GM12878 (cell line): ENCODE measurements around the gene MRPL49. TPM values are rescaled to one million over a fixed set of nuclear protein-coding genes. Genes with fewer than 3 reads are reported as not detected.

Experiments
- ATAC-seq: fragments of 200-7000 bp; cut with Tn5 transposase; 3 replicates; pipeline ENCODE4 v1.9.1; 2020; ENCODE audit warnings: mild to moderate bottlenecking, moderate library complexity
- BruUV-seq: library from RNA; stranded (reverse); fragments of 400-500 nt; replicated peaks from 2 replicates; lab custom pipeline; 2021; lab: Mats Ljungman, UMichigan
- CTCF ChIA-PET: fragments of 300-600 bp; sonication (Branson Sonifier 250); formaldehyde crosslinking; extraction: SDS; loops from one replicate; lab custom pipeline; 2021; ENCODE audit warnings: inconsistent platforms; lab: Yijun Ruan, JAX
- POLR2A ChIA-PET: fragments of 350-600 bp; formaldehyde crosslinking; extraction: SDS; loops from one replicate; lab custom pipeline; 2021; ENCODE audit warnings: inconsistent platforms; lab: Charles Lee
- RAD21 ChIA-PET: fragments of 300-600 bp; sonication (Branson Sonifier 250); formaldehyde crosslinking; loops from one replicate; lab custom pipeline; 2023; ENCODE audit warnings: antibody characterized with exemption; ENCODE audit not compliant: unreplicated experiment; lab: Charles Lee
- SMC1A ChIA-PET: fragments of 300-600 bp; sonication (Branson Sonifier 250); formaldehyde crosslinking; loops from one replicate; lab custom pipeline; 2023; ENCODE audit not compliant: unreplicated experiment, uncharacterized antibody; lab: Charles Lee
- DNase-seq: peaks from one replicate; pipeline ENCODE4 v3.0.0-alpha.2; 2011; ENCODE audit warnings: low read depth, low spot score
- FAIRE-seq: peaks from 3 replicates; lab custom pipeline; 2011; peaks lifted over from hg19 to GRCh38; lab: Jason Lieb, UNC
- H2AFZ ChIP-seq: 2 replicates; pipeline ENCODE4 v1.6.0; 2011; ENCODE audit warnings: low read depth, low read length, control low read depth; ENCODE audit not compliant: control insufficient read depth
- H3K27ac ChIP-seq: 2 replicates; pipeline ENCODE4 v1.5.1; 2011; ENCODE audit warnings: control low read depth; ENCODE audit not compliant: control insufficient read depth, insufficient read depth
- H3K27me3 ChIP-seq, 2 experiments: replicated peaks in 1 of 2; 2 replicates each; pipeline versions ENCODE4 v1.6.0 to v1.6.1; 2011; ENCODE audit warnings: low read length in 1 of 2; ENCODE audit not compliant: control insufficient read depth in 2 of 2, insufficient read depth in 2 of 2
- H3K36me3 ChIP-seq, 2 experiments: 2 replicates each; pipeline ENCODE4 v1.5.1; 2011; ENCODE audit warnings: low read length in 1 of 2; ENCODE audit not compliant: control insufficient read depth in 2 of 2, insufficient read depth in 2 of 2
- H3K4me1 ChIP-seq: 2 replicates; pipeline ENCODE4 v1.6.1; 2011; ENCODE audit warnings: mild to moderate bottlenecking, low read length, moderate library complexity, mixed read lengths; ENCODE audit not compliant: control insufficient read depth, insufficient read depth
- H3K4me2 ChIP-seq: 2 replicates; pipeline ENCODE4 v1.6.0; 2011; ENCODE audit warnings: control low read depth; ENCODE audit not compliant: control insufficient read depth, insufficient read depth
- H3K4me3 ChIP-seq: fragments of 200-600 bp; sonication (generic); 2 replicates; pipeline ENCODE4 v1.5.1; 2016
- H3K79me2 ChIP-seq: 2 replicates; pipeline ENCODE4 v1.6.0; 2011; ENCODE audit warnings: low read length; ENCODE audit not compliant: control insufficient read depth, insufficient read depth
- H3K9ac ChIP-seq: 2 replicates; pipeline ENCODE4 v1.8.0; 2011; ENCODE audit warnings: low read length, control low read depth, mixed read lengths; ENCODE audit not compliant: control insufficient read depth, insufficient read depth
- H3K9me3 ChIP-seq: replicated peaks from 3 replicates; pipeline ENCODE4 v1.5.1; 2011; ENCODE audit warnings: mild to moderate bottlenecking, low read length; ENCODE audit not compliant: control insufficient read depth, insufficient read depth
- H4K20me1 ChIP-seq: 2 replicates; pipeline ENCODE4 v1.6.0; 2011; ENCODE audit not compliant: control insufficient read depth, insufficient read depth
- CREB1 ChIP-seq: IDR thresholded peaks from 2 replicates; pipeline ENCODE4 v1.6.1; 2012; ENCODE audit warnings: low read depth, mild to moderate bottlenecking, inconsistent platforms
- HDGF ChIP-seq: fragments of 450-650 bp; IDR thresholded peaks from 2 replicates; pipeline ENCODE4 v1.6.1; 2016; ENCODE audit warnings: antibody characterized with exemption
- IKZF2 ChIP-seq, 2 experiments: fragments of 450-650 bp; IDR thresholded peaks; 2 replicates each; pipeline ENCODE4 v1.6.1; 2017; ENCODE audit warnings: mild to moderate bottlenecking in 2 of 2, moderate library complexity in 2 of 2
- NBN ChIP-seq: fragments of 450-650 bp; IDR thresholded peaks from 2 replicates; pipeline ENCODE4 v1.6.1; 2016
- POLR2A ChIP-seq: IDR thresholded peaks from 2 replicates; pipeline ENCODE4 v1.6.1; 2011; ENCODE audit warnings: low read depth, mild to moderate bottlenecking, low read length
- RAD21 ChIP-seq: IDR thresholded peaks from 2 replicates; pipeline ENCODE4 v1.6.1; 2011; ENCODE audit warnings: mild to moderate bottlenecking, low read depth, low read length, moderate library complexity; ENCODE audit not compliant: insufficient read depth
- RB1 ChIP-seq: fragments of 450-650 bp; formaldehyde crosslinking; IDR thresholded peaks from 2 replicates; pipeline ENCODE4 v1.6.1; 2017; ENCODE audit warnings: mild to moderate bottlenecking, borderline replicate concordance
- RUNX3 ChIP-seq: IDR thresholded peaks from 2 replicates; pipeline ENCODE4 v1.6.1; 2012; ENCODE audit warnings: low read length, inconsistent platforms
- SMC3 ChIP-seq: IDR thresholded peaks from 2 replicates; pipeline ENCODE4 v1.6.1; 2011; ENCODE audit warnings: low read length, improper control_type of control experiment, borderline replicate concordance
- WRNIP1 ChIP-seq: IDR thresholded peaks from 2 replicates; pipeline ENCODE4 v1.6.1; 2011; ENCODE audit warnings: low read depth, low read length, improper control_type of control experiment, borderline replicate concordance
- YY1 ChIP-seq: IDR thresholded peaks from 2 replicates; pipeline ENCODE4 v1.6.1; 2011; ENCODE audit warnings: low read depth, mild to moderate bottlenecking, low read length
- WGBS: methylation state at CpG from one replicate; pipeline ENCODE4 v1.1.6; 2016; ENCODE audit warnings: low lambda C conversion rate; ENCODE audit not compliant: insufficient replicate concordance, insufficient coverage; ENCODE audit errors: missing lambda C conversion rate; 5-methylcytosine and 5-hydroxymethylcytosine counted together
- in situ Hi-C: fragments of 300-500 bp; cut with MboI; formaldehyde crosslinking; loops from 9 replicates; pipeline ENCODE4 v1.14.3; 2018; ENCODE audit warnings: mixed read lengths
- intact Hi-C: fragments of 100-400 bp; cut with micrococcal nuclease; formaldehyde crosslinking; loops from one replicate; pipeline ENCODE4 v1.14.2; 2022; ENCODE audit not compliant: unreplicated experiment
- polyA plus RNA-seq, 11 experiments: library from polyadenylated mRNA; depleted of rRNA in 4 of 11; unstranded in 6 of 11; stranded (reverse) in 5 of 11; fragments of >200 nt; fragmentation: Nextera tagmentation in 4 of 11; fragmentation: Illumina TruSeq in 1 of 11; extraction: Ambion mirVana in 4 of 11; extraction: Trizol in 1 of 11; gene quantifications; 1 replicate in 1 of 11; 2 replicates in 10 of 11; pipeline versions ENCODE4 v1.2.1 to v1.2.3, GENCODE V29; 2011 to 2016; ENCODE audit warnings: inconsistent platforms in 2 of 11, missing spikeins in 2 of 11, low read depth in 1 of 11
- total RNA-seq, 4 experiments: library from RNA; depleted of rRNA in 3 of 4; stranded (reverse); fragments of >200 nt in 3 of 4; fragmentation: Illumina TruSeq in 1 of 4; extraction: Trizol in 1 of 4; gene quantifications; 2 replicates each; pipeline versions ENCODE4 v1.2.1 to v1.2.3, GENCODE V29; 2013 to 2021
- TF ChIP-seq, protein P1 (sequence below), 3 experiments: IDR thresholded peaks in 2 of 3; conservative IDR thresholded peaks in 1 of 3; 2 replicates each; pipeline ENCODE4 v1.5.1; 2011; ENCODE audit warnings: low read depth in 3 of 3, low read length in 3 of 3, mild to moderate bottlenecking in 3 of 3, control low read depth in 2 of 3, moderate library complexity in 2 of 3, inconsistent platforms in 1 of 3, mixed read lengths in 1 of 3; ENCODE audit not compliant: control insufficient read depth in 2 of 3, insufficient read depth in 1 of 3; ENCODE audit errors: extremely low read depth in 1 of 3
- TF ChIP-seq, protein P2 (sequence below): IDR thresholded peaks from 2 replicates; pipeline ENCODE4 v1.6.1; 2012; ENCODE audit warnings: mild to moderate bottlenecking, low read depth, low read length
- TF ChIP-seq, protein P3 (sequence below): fragments of 450-650 bp; IDR thresholded peaks from 2 replicates; pipeline ENCODE4 v1.6.1; 2017; ENCODE audit warnings: low read depth, mild to moderate bottlenecking, moderate library complexity

MRPL49 gene
- total and polyA plus RNA-seq, 10 of the 15 experiments (the other 5 are each of a cell fraction or from before 2014, with no cell fraction given): 42.0 to 116 (median 71.7) TPM

DNA sequence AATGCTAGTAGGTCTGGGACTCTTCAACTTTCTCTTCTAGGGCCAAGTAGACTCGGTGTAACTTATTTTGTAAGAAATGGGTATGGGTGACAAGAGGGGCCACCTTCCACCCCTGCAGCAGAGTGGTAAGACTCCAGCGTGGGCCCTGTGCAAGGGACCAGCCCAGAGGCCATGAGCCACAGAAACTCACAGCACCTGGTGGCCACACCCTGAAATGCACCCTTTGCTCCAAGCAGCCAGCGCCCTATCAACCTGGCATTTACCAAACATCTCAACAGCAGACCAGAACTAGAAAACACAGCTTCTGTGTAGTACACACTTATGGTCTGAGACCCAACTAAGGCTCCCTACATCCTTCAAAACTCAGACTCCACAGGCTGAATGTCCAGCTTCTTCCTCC is 44.0 kb upstream of the MRPL49 start:
- ChIA-PET RAD21 (interaction anchor here (0.8 to 3.0 kb wide), 4 partner anchors 16 to 65 kb away, joined by 3 to 8 read pairs (median 4); partner anchors contain the start of genes ARL2 and SAC3D1), SMC1A (interaction anchor here (0.7 to 2.3 kb wide), 5 partner anchors 9 to 64 kb away, joined by 3 to 9 read pairs (median 3); partner anchors contain the start of genes ARL2 and SAC3D1), CTCF (interaction anchor here (0.6 to 1.4 kb wide), 13 partner anchors 10 to 197 kb away, joined by 3 to 9 read pairs (median 3); partner anchors contain the start of gene ARL2), POLR2A (interaction anchor here (0.9 to 2.2 kb wide), 6 partner anchors 9 to 57 kb away, joined by 3 to 7 read pairs (median 4); no protein-coding TSS in a partner anchor)
- H4K20me1 ChIP-seq: no peaks in the 10 kb centered on the region
- H3K27me3 ChIP-seq: no peaks in the 10 kb centered on the region
- TSS peak; percentile 1 for BruUV-seq
- no peak for FAIRE-seq
- no peak for DNase-seq
- H3K4me2 ChIP-seq: peak overlapping the region; percentile 67
- peak overlapping the region; percentile 27 for H3K9ac ChIP-seq
- in situ Hi-C loops: no loop called here
- intact Hi-C loops: loop anchor here (1.0 to 5.0 kb wide), 3 partner anchors 36 to 64 kb away; partner anchors contain the start of genes ARL2, SAC3D1 and SNX15
- peaks cover 5 to 13% of the 10 kb centered on the region in 2 experiments; a peak in 3 of 4 replicates for H3K36me3 ChIP-seq
- H3K27ac ChIP-seq: peak overlapping the region; percentile 66
- 49% methylated on average over 3 of the region's 3 CpGs for whole genome bisulfite sequencing
- H3K79me2 ChIP-seq: peaks cover 49% of the 10 kb centered on the region
- TF ChIP-seq RB1 (0 out of 2 replicates have a peak, but pooled peaks have one; percentile 18), IKZF2 (IDR thresholded peaks at IDR 0.05) (no peak), YY1 (peak; percentile 64), CREB1 (0 out of 2 replicates have a peak, but pooled peaks have one; percentile 24), SMC3 (peak; percentile 83), RAD21 (peak; percentile 70), HDGF (no peak), NBN (peak; percentile 56; the same call in 1 of the 2 replicates), POLR2A (peak; percentile 44; the same call in 1 of the 2 replicates), RUNX3 (peak; percentile 53; the same call in 1 of the 2 replicates), WRNIP1 (0 out of 2 replicates have a peak, but pooled peaks have one; percentile 57)
- TF ChIP-seq, protein P1, sequence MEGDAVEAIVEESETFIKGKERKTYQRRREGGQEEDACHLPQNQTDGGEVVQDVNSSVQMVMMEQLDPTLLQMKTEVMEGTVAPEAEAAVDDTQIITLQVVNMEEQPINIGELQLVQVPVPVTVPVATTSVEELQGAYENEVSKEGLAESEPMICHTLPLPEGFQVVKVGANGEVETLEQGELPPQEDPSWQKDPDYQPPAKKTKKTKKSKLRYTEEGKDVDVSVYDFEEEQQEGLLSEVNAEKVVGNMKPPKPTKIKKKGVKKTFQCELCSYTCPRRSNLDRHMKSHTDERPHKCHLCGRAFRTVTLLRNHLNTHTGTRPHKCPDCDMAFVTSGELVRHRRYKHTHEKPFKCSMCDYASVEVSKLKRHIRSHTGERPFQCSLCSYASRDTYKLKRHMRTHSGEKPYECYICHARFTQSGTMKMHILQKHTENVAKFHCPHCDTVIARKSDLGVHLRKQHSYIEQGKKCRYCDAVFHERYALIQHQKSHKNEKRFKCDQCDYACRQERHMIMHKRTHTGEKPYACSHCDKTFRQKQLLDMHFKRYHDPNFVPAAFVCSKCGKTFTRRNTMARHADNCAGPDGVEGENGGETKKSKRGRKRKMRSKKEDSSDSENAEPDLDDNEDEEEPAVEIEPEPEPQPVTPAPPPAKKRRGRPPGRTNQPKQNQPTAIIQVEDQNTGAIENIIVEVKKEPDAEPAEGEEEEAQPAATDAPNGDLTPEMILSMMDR (IDR thresholded peaks at IDR 0.05 in 2 of 3, conservative IDR thresholded peaks at IDR 0.05 in 1 of 3; ENCODE audit: control insufficient read depth in 2 of 3, extremely low read depth in 1 of 3, insufficient read depth in 1 of 3, low read depth in 3 of 3, low read length in 3 of 3): peak; percentile 83 to 91 (median 87)
- TF ChIP-seq, protein P2, sequence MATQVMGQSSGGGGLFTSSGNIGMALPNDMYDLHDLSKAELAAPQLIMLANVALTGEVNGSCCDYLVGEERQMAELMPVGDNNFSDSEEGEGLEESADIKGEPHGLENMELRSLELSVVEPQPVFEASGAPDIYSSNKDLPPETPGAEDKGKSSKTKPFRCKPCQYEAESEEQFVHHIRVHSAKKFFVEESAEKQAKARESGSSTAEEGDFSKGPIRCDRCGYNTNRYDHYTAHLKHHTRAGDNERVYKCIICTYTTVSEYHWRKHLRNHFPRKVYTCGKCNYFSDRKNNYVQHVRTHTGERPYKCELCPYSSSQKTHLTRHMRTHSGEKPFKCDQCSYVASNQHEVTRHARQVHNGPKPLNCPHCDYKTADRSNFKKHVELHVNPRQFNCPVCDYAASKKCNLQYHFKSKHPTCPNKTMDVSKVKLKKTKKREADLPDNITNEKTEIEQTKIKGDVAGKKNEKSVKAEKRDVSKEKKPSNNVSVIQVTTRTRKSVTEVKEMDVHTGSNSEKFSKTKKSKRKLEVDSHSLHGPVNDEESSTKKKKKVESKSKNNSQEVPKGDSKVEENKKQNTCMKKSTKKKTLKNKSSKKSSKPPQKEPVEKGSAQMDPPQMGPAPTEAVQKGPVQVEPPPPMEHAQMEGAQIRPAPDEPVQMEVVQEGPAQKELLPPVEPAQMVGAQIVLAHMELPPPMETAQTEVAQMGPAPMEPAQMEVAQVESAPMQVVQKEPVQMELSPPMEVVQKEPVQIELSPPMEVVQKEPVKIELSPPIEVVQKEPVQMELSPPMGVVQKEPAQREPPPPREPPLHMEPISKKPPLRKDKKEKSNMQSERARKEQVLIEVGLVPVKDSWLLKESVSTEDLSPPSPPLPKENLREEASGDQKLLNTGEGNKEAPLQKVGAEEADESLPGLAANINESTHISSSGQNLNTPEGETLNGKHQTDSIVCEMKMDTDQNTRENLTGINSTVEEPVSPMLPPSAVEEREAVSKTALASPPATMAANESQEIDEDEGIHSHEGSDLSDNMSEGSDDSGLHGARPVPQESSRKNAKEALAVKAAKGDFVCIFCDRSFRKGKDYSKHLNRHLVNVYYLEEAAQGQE: no peak
- TF ChIP-seq, protein P3, sequence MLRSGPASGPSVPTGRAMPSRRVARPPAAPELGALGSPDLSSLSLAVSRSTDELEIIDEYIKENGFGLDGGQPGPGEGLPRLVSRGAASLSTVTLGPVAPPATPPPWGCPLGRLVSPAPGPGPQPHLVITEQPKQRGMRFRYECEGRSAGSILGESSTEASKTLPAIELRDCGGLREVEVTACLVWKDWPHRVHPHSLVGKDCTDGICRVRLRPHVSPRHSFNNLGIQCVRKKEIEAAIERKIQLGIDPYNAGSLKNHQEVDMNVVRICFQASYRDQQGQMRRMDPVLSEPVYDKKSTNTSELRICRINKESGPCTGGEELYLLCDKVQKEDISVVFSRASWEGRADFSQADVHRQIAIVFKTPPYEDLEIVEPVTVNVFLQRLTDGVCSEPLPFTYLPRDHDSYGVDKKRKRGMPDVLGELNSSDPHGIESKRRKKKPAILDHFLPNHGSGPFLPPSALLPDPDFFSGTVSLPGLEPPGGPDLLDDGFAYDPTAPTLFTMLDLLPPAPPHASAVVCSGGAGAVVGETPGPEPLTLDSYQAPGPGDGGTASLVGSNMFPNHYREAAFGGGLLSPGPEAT: 0 out of 2 replicates have a peak, but pooled peaks have one; percentile 16
- peaks cover 31% of the 10 kb centered on the region for H3K4me1 ChIP-seq
- no peaks in the 10 kb centered on the region for H3K9me3 ChIP-seq
- H2AFZ ChIP-seq: peak overlapping the region; percentile 65
- peak overlapping the region; percentile 59 for H3K4me3 ChIP-seq
- ATAC-seq: peak; percentile 90
